Measurements from ENCODE around the gene OPHN1. TPM values are rescaled to one million over a fixed set of nuclear protein-coding genes. Genes with fewer than 3 reads are reported as not detected.

The OPHN1 gene
- total RNA-seq, 4 donors from 2014 or later: 3.9 to 20.6 (median 6.7) TPM

- H3K4me3 ChIP-seq: no peak overlapping the region
- no peaks in the 10 kb centered on the region for H3K27me3 ChIP-seq
- no peaks in the 10 kb centered on the region for H3K4me1 ChIP-seq
- no peak overlapping the region for H3K27ac ChIP-seq
- no peaks in the 10 kb centered on the region for H3K9me3 ChIP-seq
- no peak for DNase-seq
- no peaks in the 10 kb centered on the region for H3K36me3 ChIP-seq
- no peak for TF ChIP-seq CTCF (IDR thresholded peaks at IDR 0.05)
- TF ChIP-seq POLR2A (IDR thresholded peaks at IDR 0.05): no peak
Observed at GRCh38 chrX:68234171-68234910, 199.0 kb downstream of the OPHN1 start.

GRCh38 chrX:68232206-68232605 is 201.1 kb downstream of the OPHN1 start:
- Histone ChIP-seq H3K4me1 (no peaks in the 10 kb centered on the region), H3K9me3 (no peaks in the 10 kb centered on the region), H3K27ac (no peak overlapping the region), H3K4me3 (no peak overlapping the region), H3K36me3 (no peaks in the 10 kb centered on the region), H3K27me3 (no peaks in the 10 kb centered on the region)
- no peak for DNase-seq
- no peak for TF ChIP-seq CTCF (IDR thresholded peaks at IDR 0.05)
- TF ChIP-seq POLR2A (IDR thresholded peaks at IDR 0.05): no peak

- H3K9me3 ChIP-seq: no peaks in the 10 kb centered on the region
- no peaks in the 10 kb centered on the region for H3K27me3 ChIP-seq
Observed at GRCh38 chrX:68209008-68209407, 224.3 kb downstream of the OPHN1 start.

GRCh38 chrX:68204521-68205038 is 228.7 kb downstream of the OPHN1 start:
- no peaks in the 10 kb centered on the region for H3K9me3 ChIP-seq
- DNase-seq: no peak
- TF ChIP-seq POLR2A (IDR thresholded peaks at IDR 0.05): no peak
- H3K4me3 ChIP-seq: no peak overlapping the region
- no peaks in the 10 kb centered on the region for H3K27me3 ChIP-seq
- H3K27ac ChIP-seq: no peak overlapping the region
- H3K4me1 ChIP-seq: no peaks in the 10 kb centered on the region
- H3K36me3 ChIP-seq: no peaks in the 10 kb centered on the region

More at GRCh38 chrX:68209008-68209407, 224.3 kb downstream of the OPHN1 start:
- H3K4me3 ChIP-seq: no peak overlapping the region
- DNase-seq: no peak
- TF ChIP-seq CTCF (IDR thresholded peaks at IDR 0.05): no peak
- TF ChIP-seq POLR2A (IDR thresholded peaks at IDR 0.05): no peak
- no peak overlapping the region for H3K27ac ChIP-seq
- H3K4me1 ChIP-seq: no peaks in the 10 kb centered on the region
- H3K36me3 ChIP-seq: no peaks in the 10 kb centered on the region

- no peaks in the 10 kb centered on the region for H3K36me3 ChIP-seq
- no peaks in the 10 kb centered on the region for H3K4me1 ChIP-seq
- H3K27ac ChIP-seq: no peak overlapping the region
- DNase-seq: no peak
- H3K4me3 ChIP-seq: no peak overlapping the region
- H3K27me3 ChIP-seq: no peaks in the 10 kb centered on the region
- TF ChIP-seq POLR2A (IDR thresholded peaks at IDR 0.05) (no peak), CTCF (IDR thresholded peaks at IDR 0.05) (no peak)
- no peaks in the 10 kb centered on the region for H3K9me3 ChIP-seq
Observed at GRCh38 chrX:68203646-68204045, 229.6 kb downstream of the OPHN1 start.

GRCh38 chrX:68203211-68203610 is 230.1 kb downstream of the OPHN1 start:
- H3K4me3 ChIP-seq: no peak overlapping the region
- DNase-seq: no peak
- TF ChIP-seq POLR2A (IDR thresholded peaks at IDR 0.05): no peak
- TF ChIP-seq CTCF (IDR thresholded peaks at IDR 0.05): no peak
- H3K27ac ChIP-seq: no peak overlapping the region
- H3K36me3 ChIP-seq: no peaks in the 10 kb centered on the region
- no peaks in the 10 kb centered on the region for H3K9me3 ChIP-seq
- no peaks in the 10 kb centered on the region for H3K27me3 ChIP-seq
- H3K4me1 ChIP-seq: no peaks in the 10 kb centered on the region
